K562 (cell line): ENCODE results near the gene SNRPA. TPM values are rescaled to one million over a fixed set of nuclear protein-coding genes. Genes with fewer than 3 reads are reported as not detected.

Experiments used
- ATAC-seq: fragments of 200-7000 bp; cut with Tn5 transposase; 3 replicates; pipeline ENCODE4 v1.9.1; 2020; ENCODE audit warnings: moderate library complexity
- Bru-seq: library from RNA; stranded (reverse); fragments of 400-500 nt; gene quantifications from one replicate; lab custom pipeline; 2021; lab: Mats Ljungman, UMichigan
- BruChase-seq, 2 experiments: library from RNA; stranded (reverse); fragments of 400-500 nt; gene quantifications; one replicate each; lab custom pipeline; 2021; lab: Mats Ljungman, UMichigan
- BruUV-seq: library from RNA; stranded (reverse); fragments of 400-500 nt; replicated peaks from 2 replicates; lab custom pipeline; 2021; lab: Mats Ljungman, UMichigan
- CTCF ChIA-PET: fragments of 300-600 bp; formaldehyde crosslinking; extraction: SDS; loops from one replicate; lab custom pipeline; 2021; ENCODE audit warnings: low intra/inter-chr PET ratio; lab: Yijun Ruan, JAX
- POLR2A ChIA-PET: fragments of 300-600, 350-650 bp; sonication (Branson Sonifier 250); formaldehyde crosslinking; extraction: SDS; loops from one replicate; lab custom pipeline; 2021; ENCODE audit warnings: antibody characterized with exemption, inconsistent platforms; lab: Yijun Ruan, JAX
- DNase-seq, 4 experiments: peaks; one replicate each; pipeline versions ENCODE4 v3.0.0 to v3.0.0-alpha.2; 2011 to 2018; ENCODE audit warnings: low spot score in 3 of 4, mixed read lengths in 3 of 4; ENCODE audit errors: extremely low read depth in 1 of 4
- FAIRE-seq: peaks from 2 replicates; lab custom pipeline; 2011; peaks lifted over from hg19 to GRCh38; lab: Jason Lieb, UNC
- H2AFZ ChIP-seq: 2 replicates; pipeline ENCODE4 v1.6.0; 2011; ENCODE audit warnings: low read depth, low read length, control low read depth, inconsistent platforms
- H3K27ac ChIP-seq: fragments of 200-600 bp; 3 replicates; pipeline ENCODE4 v1.8.0; 2011; ENCODE audit warnings: low read depth, mild to moderate bottlenecking, control low read depth, inconsistent platforms, low read length, moderate library complexity, mixed read lengths; ENCODE audit errors: extremely low read depth
- H3K27me3 ChIP-seq, 2 experiments: fragments of 300-600 bp in 1 of 2; 2 replicates in 1 of 2; 3 replicates in 1 of 2; pipeline versions ENCODE4 v1.6.0 to v1.8.0; 2011; ENCODE audit warnings: inconsistent platforms in 2 of 2, low read length in 2 of 2, mild to moderate bottlenecking in 1 of 2, mixed read lengths in 1 of 2, moderate library complexity in 1 of 2; ENCODE audit not compliant: control insufficient read depth in 2 of 2, insufficient read depth in 2 of 2
- H3K36me3 ChIP-seq: fragments of 300-600 bp; 3 replicates; pipeline ENCODE4 v1.8.0; 2011; ENCODE audit warnings: mild to moderate bottlenecking, low read length, inconsistent platforms; ENCODE audit not compliant: control insufficient read depth, insufficient read depth
- H3K4me1 ChIP-seq, 2 experiments: fragments of 200-600 bp in 1 of 2; replicated peaks in 1 of 2; 2 replicates in 1 of 2; 3 replicates in 1 of 2; pipeline versions ENCODE4 v1.5.1 to v1.8.0; 2011; ENCODE audit warnings: inconsistent platforms in 2 of 2, low read length in 2 of 2, mild to moderate bottlenecking in 1 of 2, mixed read lengths in 1 of 2, moderate library complexity in 1 of 2; ENCODE audit not compliant: control insufficient read depth in 2 of 2, insufficient read depth in 2 of 2
- H3K4me2 ChIP-seq: 2 replicates; pipeline ENCODE4 v1.6.1; 2011; ENCODE audit warnings: low read length, control low read depth, inconsistent platforms, mixed read lengths; ENCODE audit not compliant: insufficient read depth
- H3K4me3 ChIP-seq: fragments of 200-600 bp; sonication (generic), shearing (Covaris generic); 2 replicates; pipeline ENCODE4 v1.5.1; 2016; ENCODE audit warnings: control low read depth, inconsistent platforms
- H3K79me2 ChIP-seq: fragments of 200-600 bp; 3 replicates; pipeline ENCODE4 v1.8.0; 2011; ENCODE audit warnings: low read length, inconsistent platforms; ENCODE audit not compliant: control insufficient read depth, insufficient read depth
- H3K9ac ChIP-seq, 2 experiments: 2 replicates each; pipeline versions ENCODE4 v1.6.0 to v1.6.1; 2011; ENCODE audit warnings: low read depth in 2 of 2, low read length in 2 of 2, control low read depth in 1 of 2, inconsistent platforms in 1 of 2, mild to moderate bottlenecking in 1 of 2, mixed read lengths in 1 of 2; ENCODE audit not compliant: insufficient read depth in 1 of 2
- H3K9me1 ChIP-seq: one replicate; pipeline ENCODE4 v1.6.0; 2011; ENCODE audit warnings: inconsistent platforms, mild to moderate bottlenecking, low read length, moderate library complexity; ENCODE audit not compliant: control insufficient read depth, insufficient read depth
- H3K9me3 ChIP-seq: replicated peaks from 2 replicates; pipeline ENCODE4 v1.5.1; 2011; ENCODE audit warnings: low read depth, low read length, inconsistent platforms; ENCODE audit not compliant: control insufficient read depth, insufficient read depth
- H4K20me1 ChIP-seq: replicated peaks from 2 replicates; pipeline ENCODE4 v1.6.1; 2011; ENCODE audit warnings: low read length, inconsistent platforms, mixed read lengths; ENCODE audit not compliant: control insufficient read depth, insufficient read depth
- BRCA1 ChIP-seq, 2 experiments: fragments of 450-650 bp in 1 of 2; sonication (generic) in 1 of 2; formaldehyde crosslinking in 1 of 2; IDR thresholded peaks; 2 replicates each; pipeline versions ENCODE4 v1.5.0 to v1.6.1; 2017 to 2020; ENCODE audit warnings: mild to moderate bottlenecking in 1 of 2, missing genetic modification reagents in 1 of 2
- CCNT2 ChIP-seq: IDR thresholded peaks from 2 replicates; pipeline ENCODE4 v1.6.1; 2011; ENCODE audit warnings: borderline replicate concordance, low read depth, mild to moderate bottlenecking, moderate library complexity, mixed read lengths, low read length; ENCODE audit not compliant: insufficient read length; ENCODE audit errors: extremely low read depth
- CREB1 ChIP-seq, 2 experiments: sonication (generic) in 1 of 2; formaldehyde crosslinking in 1 of 2; IDR thresholded peaks; 2 replicates each; pipeline versions ENCODE4 v1.6.1 to v1.8.0; 2012 to 2022; ENCODE audit warnings: inconsistent platforms in 1 of 2, mild to moderate bottlenecking in 1 of 2, missing genetic modification reagents in 1 of 2, moderate library complexity in 1 of 2
- DPF2 ChIP-seq: fragments of 450-650 bp; IDR thresholded peaks from 2 replicates; pipeline ENCODE4 v1.6.1; 2016
- GABPB1 ChIP-seq: sonication (generic); formaldehyde crosslinking; IDR thresholded peaks from 2 replicates; pipeline ENCODE4 v1.8.0; 2022; ENCODE audit warnings: mild to moderate bottlenecking, missing genetic modification reagents
- POLR2G ChIP-seq: fragments of 200-400 bp; formaldehyde crosslinking; IDR thresholded peaks from 2 replicates; pipeline ENCODE4 v1.6.1; 2017; ENCODE audit warnings: low read depth, mild to moderate bottlenecking, antibody characterized with exemption, low read length, moderate library complexity
- POLR3A ChIP-seq: IDR thresholded peaks from 2 replicates; pipeline ENCODE4 v1.6.1; 2011; ENCODE audit warnings: borderline replicate concordance, mild to moderate bottlenecking, moderate library complexity; ENCODE audit not compliant: insufficient read length, insufficient read depth; ENCODE audit errors: extremely low read depth
- TBP ChIP-seq: optimal IDR thresholded peaks from 2 replicates; pipeline ENCODE3; 2011; ENCODE audit warnings: low read depth, low read length, improper control_type of control experiment
- THAP12 ChIP-seq: fragments of 250-450 bp; sonication (Bioruptor Pico); IDR thresholded peaks from 2 replicates; pipeline ENCODE4 v1.9.0; 2021; ENCODE audit warnings: mild to moderate bottlenecking, inconsistent platforms
- ZNF143 ChIP-seq: sonication (generic); formaldehyde crosslinking; IDR thresholded peaks from 2 replicates; pipeline ENCODE4 v1.9.0; 2022; ENCODE audit warnings: mild to moderate bottlenecking, missing genetic modification reagents
- ZNF444 ChIP-seq: fragments of 250-450 bp; sonication (Bioruptor Pico); IDR thresholded peaks from 2 replicates; pipeline ENCODE4 v1.4.0; 2020; ENCODE audit warnings: mild to moderate bottlenecking, moderate library complexity
- ZNF695 ChIP-seq: fragments of 450-650 bp; formaldehyde crosslinking; IDR thresholded peaks from 2 replicates; pipeline ENCODE4 v1.4.0; 2020; ENCODE audit warnings: mild to moderate bottlenecking, moderate library complexity
- ZSCAN32 ChIP-seq: fragments of 450-650 bp; formaldehyde crosslinking; IDR thresholded peaks from 2 replicates; pipeline ENCODE4 v1.4.0; 2020; ENCODE audit warnings: mild to moderate bottlenecking, moderate library complexity
- WGBS: fragments of 100-300 bp; shearing (Covaris generic); methylation state at CpG from one replicate; pipeline ENCODE4 v1.1.6; 2016; ENCODE audit warnings: low coverage, mixed read lengths; ENCODE audit not compliant: insufficient coverage; ENCODE audit errors: missing lambda C conversion rate; 5-methylcytosine and 5-hydroxymethylcytosine counted together
- in situ Hi-C: fragments of 300-500 bp; cut with MboI; formaldehyde crosslinking; loops from 4 replicates; pipeline ENCODE4 v1.15.0; 2018; ENCODE audit warnings: inconsistent platforms, mixed read lengths
- intact Hi-C: fragments of 100-400 bp; cut with micrococcal nuclease; formaldehyde crosslinking; loops from 2 replicates; pipeline ENCODE4 v1.14.2; 2022
- long read RNA-seq, 3 experiments: library from polyadenylated mRNA in 2 of 3; library from RNA in 1 of 3; unstranded in 2 of 3; stranded (forward) in 1 of 3; transcript quantifications; one replicate each; pipeline ENCODE4 v2.0.0, GENCODE V29; 2019 to 2022
- polyA minus RNA-seq, 3 experiments: library from RNA; depleted of rRNA, polyadenylated mRNA; stranded (reverse); fragments of >200 nt; gene quantifications; 2 replicates each; pipeline ENCODE4 v1.2.3, GENCODE V29; 2011
- polyA plus RNA-seq, 8 experiments: library from polyadenylated mRNA; depleted of rRNA in 4 of 8; stranded (reverse) in 5 of 8; unstranded in 3 of 8; fragments of >200 nt; fragmentation: Nextera tagmentation in 2 of 8; fragmentation: Illumina TruSeq in 1 of 8; extraction: Ambion mirVana in 2 of 8; extraction: Trizol in 1 of 8; gene quantifications; 2 replicates each; pipeline versions ENCODE4 v1.2.1 to v1.2.3, GENCODE V29; 2011 to 2014; ENCODE audit warnings: inconsistent platforms in 1 of 8, missing spikeins in 1 of 8
- total RNA-seq, 7 experiments: library from RNA; depleted of rRNA in 6 of 7; stranded (reverse); fragments of >200 nt in 6 of 7; fragmentation: Illumina TruSeq in 2 of 7; extraction: Trizol in 2 of 7; gene quantifications; 2 replicates each; pipeline versions ENCODE4 v1.2.1 to v1.2.3, GENCODE V29; 2011 to 2021; ENCODE audit warnings: low replicate concordance in 1 of 7

The SNRPA gene
- total RNA-seq (2011; cell fraction: chromatin; rRNA removed; ENCODE audit: low replicate concordance) = 98.7 and 181 TPM in 2 replicates
- 171 and 186 TPM in 2 replicates for total RNA-seq (2011; cell fraction: nucleolus; rRNA removed)
- total RNA-seq (2011; cell fraction: nucleoplasm; rRNA removed) = 154 and 155 TPM in 2 replicates
- total RNA-seq (2014; rRNA removed) (311 and 436 TPM in 2 replicates), total RNA-seq (2014; rRNA removed; fragmentation: Illumina TruSeq; extraction: Trizol) (83.8 and 106 TPM in 2 replicates), total RNA-seq (2015; rRNA removed; fragmentation: Illumina TruSeq; extraction: Trizol) (130 and 150 TPM in 2 replicates), total RNA-seq (2021) (185 and 193 TPM in 2 replicates), polyA plus RNA-seq (2011; rRNA removed) (230 and 371 TPM in 2 replicates), polyA plus RNA-seq (2014; fragmentation: Illumina TruSeq; extraction: Trizol) (205 and 262 TPM in 2 replicates), polyA plus RNA-seq (2014; fragmentation: Nextera tagmentation; extraction: Ambion mirVana) (10 to 100 TPM; 16.3 to 24.7 TPM), polyA plus RNA-seq (2014; rRNA removed) (210 and 224 TPM in 2 replicates), polyA minus RNA-seq (2011; rRNA and poly(A)+ RNA removed) (186 and 256 TPM in 2 replicates), Bru-seq, nascent RNA (percentile 88 among the genes with signal in this experiment), BruChase-seq, experiment 1, labeled RNA remaining after a 2-hour chase (percentile 88 among the genes with signal in this experiment), BruChase-seq, experiment 2, labeled RNA remaining after a 6-hour chase (percentile 88 among the genes with signal in this experiment)
- polyA plus RNA-seq (2011; cell fraction: cytosol; rRNA removed) = 179 and 223 TPM in 2 replicates
- 665 and 764 TPM in 2 replicates for polyA plus RNA-seq (2011; cell fraction: nucleus; rRNA removed)
- polyA plus RNA-seq (2012) = 170 and 298 TPM in 2 replicates
- polyA minus RNA-seq (2011; cell fraction: cytosol; rRNA and poly(A)+ RNA removed) = 217 TPM in 2 replicates
- polyA minus RNA-seq (2011; cell fraction: nucleus; rRNA and poly(A)+ RNA removed) = 65.8 and 91.3 TPM in 2 replicates
- long read RNA-seq, experiment 1, transcript SNRPA-201 (6 exons, 1,621 nt) = major isoform, 70 of 178 reads
- long read RNA-seq, experiment 1, partial matches to known transcripts = 69 of 178 reads
- long read RNA-seq, experiment 1, other reads (novel, unspliced or antisense) = 37 of 178 reads
- long read RNA-seq, experiment 2, transcript SNRPA-201 (6 exons, 1,621 nt) = major isoform, 216 of 270 reads
- long read RNA-seq, experiment 2, partial matches to known transcripts = 28 of 270 reads
- long read RNA-seq, experiment 2, other reads (novel, unspliced or antisense) = 21 of 270 reads
- long read RNA-seq, experiment 3, transcript SNRPA-201 (6 exons, 1,621 nt) = major isoform, 109 of 118 reads
- long read RNA-seq, experiment 3, partial matches to known transcripts = 1 of 118 reads
- long read RNA-seq, experiment 3, other reads (novel, unspliced or antisense) = 7 of 118 reads

GRCh38 chr19:40750874-40751537 is at the start of gene SNRPA:
SNRPA (plus strand) TSS chr19:40751203; CDS start chr19:40751409, 206 bp downstream.
- Histone ChIP-seq H4K20me1 (peaks cover 21% of the 10 kb centered on the region), H3K27ac (peak within 1 kb of the TSS; percentile 99), H3K9ac (peak within 1 kb of the TSS; percentile 94 to 99), H3K4me2 (peak within 1 kb of the TSS; percentile 100), H3K27me3 (no peaks in the 10 kb centered on the region), H3K9me3 (no peaks in the 10 kb centered on the region), H3K9me1 (peaks cover 3% of the 10 kb centered on the region), H3K79me2 (peaks cover 75% of the 10 kb centered on the region), H3K4me3 (peak within 1 kb of the TSS; percentile 59), H3K36me3 (peaks cover 40% of the 10 kb centered on the region), H2AFZ (peak within 1 kb of the TSS; percentile 90), H3K4me1 (peaks cover 35 to 42% of the 10 kb centered on the region in 2 experiments)
- no TSS peak for BruUV-seq
- intact Hi-C loops (loop anchor here (2.0 kb wide), 2 partner anchors 34 to 48 kb away; partner anchors contain the start of genes COQ8B, EGLN2 and ITPKC), in situ Hi-C loops (no loop called here)
- FAIRE-seq (no peak), ATAC-seq (peak; percentile 84), DNase-seq (peak; percentile 85 to 98 (median 90))
- WGBS = 0% methylated on average over 34 of the region's 46 CpGs
- CTCF ChIA-PET = interaction anchor here (1.1 kb wide), 1 partner anchor 88 kb away, joined by 3 read pairs; no protein-coding TSS in a partner anchor
- POLR2A ChIA-PET = interaction anchor here (0.6 to 3.0 kb wide), 26 partner anchors 8 to 1116 kb away, joined by 3 to 25 read pairs (median 5); partner anchors contain the start of genes COQ8B, EGLN2, ITPKC and RAB4B
- TF ChIP-seq ZSCAN32 (CRISPR knock-in tag) = no peak
- peak; percentile 74 for TF ChIP-seq ZNF143 (CRISPR knock-in tag)
- TF ChIP-seq POLR2G = peak; percentile 89
- TF ChIP-seq DPF2 = 0 out of 2 replicates have a peak, but pooled peaks have one; percentile 28
- peak; percentile 64; the same call in 1 of the 2 replicates for TF ChIP-seq CREB1 (IDR thresholded peaks at IDR 0.05)
- peak; percentile 14; the same call in 1 of the 2 replicates for TF ChIP-seq CREB1 (CRISPR knock-in tag; IDR thresholded peaks at IDR 0.05)
- no peak for TF ChIP-seq POLR3A
- TF ChIP-seq TBP = peak; percentile 70
- no peak for TF ChIP-seq ZNF695 (CRISPR knock-in tag)
- TF ChIP-seq THAP12 (CRISPR knock-in tag) = peak; percentile 26; the same call in 1 of the 2 replicates
- no peak for TF ChIP-seq ZNF444 (CRISPR knock-in tag)
- TF ChIP-seq BRCA1 (IDR thresholded peaks at IDR 0.05) = no peak
- TF ChIP-seq BRCA1 (CRISPR knock-in tag; IDR thresholded peaks at IDR 0.05) = no peak
- no peak for TF ChIP-seq GABPB1 (CRISPR knock-in tag)
- peak; percentile 21 for TF ChIP-seq CCNT2
